Measurements from ENCODE around the gene PIGL. TPM values are rescaled to one million over a fixed set of nuclear protein-coding genes. Genes with fewer than 3 reads are reported as not detected.

Gene PIGL
- polyA plus RNA-seq, 2 donors: 13.3 to 21.5 TPM

- Histone ChIP-seq H3K4me3 (ENCODE audit: low read depth in 1 of 2, low read length in 2 of 2) (no peak overlapping the region), H3K27me3 (ENCODE audit: control insufficient read depth in 1 of 2, insufficient read depth in 2 of 2, low read length in 2 of 2) (no peaks in the 10 kb centered on the region), H3K9me3 (ENCODE audit: control insufficient read depth in 2 of 2, insufficient read depth in 1 of 2, low read depth in 1 of 2, low read length in 1 of 2) (no peaks in the 10 kb centered on the region), H3K27ac (ENCODE audit: low read depth in 2 of 2, low read length in 1 of 2) (no peak overlapping the region), H3K36me3 (ENCODE audit: control insufficient read depth in 2 of 2, insufficient read depth in 2 of 2, low read length in 1 of 2) (peaks cover 0 to 6% of the 10 kb centered on the region in 2 donors), H3K4me1 (ENCODE audit: control insufficient read depth in 2 of 2, insufficient read depth in 2 of 2, low read length in 1 of 2) (no peaks in the 10 kb centered on the region)
- 82 to 92% methylated on average over 3 of the region's 3 CpGs for WGBS, 2 donors
Measured at GRCh38 chr17:16261049-16261448, 44.0 kb downstream of the PIGL start.

GRCh38 chr17:16262201-16262600 lies 45.2 kb downstream of the PIGL start:
- H3K27ac ChIP-seq (ENCODE audit: low read depth in 2 of 2, low read length in 1 of 2): no peak overlapping the region
- no peak overlapping the region for H3K4me3 ChIP-seq (ENCODE audit: low read depth in 1 of 2, low read length in 2 of 2)
- peaks cover 0 to 6% of the 10 kb centered on the region in 2 donors for H3K36me3 ChIP-seq (ENCODE audit: control insufficient read depth in 2 of 2, insufficient read depth in 2 of 2, low read length in 1 of 2)
- WGBS, 2 donors: 97% methylated on average over 4 of the region's 4 CpGs
- H3K27me3 ChIP-seq (ENCODE audit: control insufficient read depth in 1 of 2, insufficient read depth in 2 of 2, low read length in 2 of 2): no peaks in the 10 kb centered on the region
- no peaks in the 10 kb centered on the region for H3K4me1 ChIP-seq (ENCODE audit: control insufficient read depth in 2 of 2, insufficient read depth in 2 of 2, low read length in 1 of 2)
- H3K9me3 ChIP-seq (ENCODE audit: control insufficient read depth in 2 of 2, insufficient read depth in 1 of 2, low read depth in 1 of 2, low read length in 1 of 2): no peaks in the 10 kb centered on the region

GRCh38 chr17:16267174-16267573 lies 50.2 kb downstream of the PIGL start:
- Histone ChIP-seq H3K27ac (ENCODE audit: low read depth in 2 of 2, low read length in 1 of 2) (no peak overlapping the region), H3K4me3 (ENCODE audit: low read depth in 1 of 2, low read length in 2 of 2) (no peak overlapping the region), H3K27me3 (ENCODE audit: control insufficient read depth in 1 of 2, insufficient read depth in 2 of 2, low read length in 2 of 2) (no peaks in the 10 kb centered on the region), H3K4me1 (ENCODE audit: control insufficient read depth in 2 of 2, insufficient read depth in 2 of 2, low read length in 1 of 2) (no peaks in the 10 kb centered on the region), H3K36me3 (ENCODE audit: control insufficient read depth in 2 of 2, insufficient read depth in 2 of 2, low read length in 1 of 2) (no peaks in the 10 kb centered on the region), H3K9me3 (ENCODE audit: control insufficient read depth in 2 of 2, insufficient read depth in 1 of 2, low read depth in 1 of 2, low read length in 1 of 2) (no peaks in the 10 kb centered on the region)
- 94 to 95% methylated on average over 6 of the region's 6 CpGs for WGBS, 2 donors

- Histone ChIP-seq H3K4me3 (ENCODE audit: low read depth in 1 of 2, low read length in 2 of 2) (no peak overlapping the region), H3K27ac (ENCODE audit: low read depth in 2 of 2, low read length in 1 of 2) (no peak overlapping the region), H3K36me3 (ENCODE audit: control insufficient read depth in 2 of 2, insufficient read depth in 2 of 2, low read length in 1 of 2) (no peaks in the 10 kb centered on the region), H3K9me3 (ENCODE audit: control insufficient read depth in 2 of 2, insufficient read depth in 1 of 2, low read depth in 1 of 2, low read length in 1 of 2) (no peaks in the 10 kb centered on the region), H3K27me3 (ENCODE audit: control insufficient read depth in 1 of 2, insufficient read depth in 2 of 2, low read length in 2 of 2) (no peaks in the 10 kb centered on the region), H3K4me1 (ENCODE audit: control insufficient read depth in 2 of 2, insufficient read depth in 2 of 2, low read length in 1 of 2) (no peaks in the 10 kb centered on the region)
- 59 to 77% methylated on average over 2 of the region's 2 CpGs for WGBS, 2 donors
Measured at GRCh38 chr17:16269658-16270057, 52.6 kb downstream of the PIGL start.

GRCh38 chr17:16272111-16272840 lies 55.3 kb downstream of the PIGL start:
- Histone ChIP-seq H3K4me3 (ENCODE audit: low read depth in 1 of 2, low read length in 2 of 2) (no peak overlapping the region), H3K4me1 (ENCODE audit: control insufficient read depth in 2 of 2, insufficient read depth in 2 of 2, low read length in 1 of 2) (no peaks in the 10 kb centered on the region), H3K27me3 (ENCODE audit: control insufficient read depth in 1 of 2, insufficient read depth in 2 of 2, low read length in 2 of 2) (no peaks in the 10 kb centered on the region), H3K9me3 (ENCODE audit: control insufficient read depth in 2 of 2, insufficient read depth in 1 of 2, low read depth in 1 of 2, low read length in 1 of 2) (no peaks in the 10 kb centered on the region), H3K36me3 (ENCODE audit: control insufficient read depth in 2 of 2, insufficient read depth in 2 of 2, low read length in 1 of 2) (no peaks in the 10 kb centered on the region), H3K27ac (ENCODE audit: low read depth in 2 of 2, low read length in 1 of 2) (no peak overlapping the region)
- 86% methylated on average over 3 of the region's 3 CpGs for WGBS, 2 donors

- Histone ChIP-seq H3K9me3 (ENCODE audit: control insufficient read depth in 2 of 2, insufficient read depth in 1 of 2, low read depth in 1 of 2, low read length in 1 of 2) (no peaks in the 10 kb centered on the region), H3K4me1 (ENCODE audit: control insufficient read depth in 2 of 2, insufficient read depth in 2 of 2, low read length in 1 of 2) (no peaks in the 10 kb centered on the region)
- 96% methylated on average over 1 of the region's 1 CpG for WGBS, 2 donors
Measured at GRCh38 chr17:16273499-16273898, 56.5 kb downstream of the PIGL start.

GRCh38 chr17:16273929-16274339 lies 56.9 kb downstream of the PIGL start:
- 92 to 94% methylated on average over 6 of the region's 6 CpGs for WGBS, 2 donors
- no peak overlapping the region for H3K27ac ChIP-seq (ENCODE audit: low read depth in 2 of 2, low read length in 1 of 2)
- no peaks in the 10 kb centered on the region for H3K4me1 ChIP-seq (ENCODE audit: control insufficient read depth in 2 of 2, insufficient read depth in 2 of 2, low read length in 1 of 2)

More at GRCh38 chr17:16273499-16273898, 56.5 kb downstream of the PIGL start:
- no peaks in the 10 kb centered on the region for H3K27me3 ChIP-seq (ENCODE audit: control insufficient read depth in 1 of 2, insufficient read depth in 2 of 2, low read length in 2 of 2)
- H3K27ac ChIP-seq (ENCODE audit: low read depth in 2 of 2, low read length in 1 of 2): no peak overlapping the region
- H3K36me3 ChIP-seq (ENCODE audit: control insufficient read depth in 2 of 2, insufficient read depth in 2 of 2, low read length in 1 of 2): no peaks in the 10 kb centered on the region
- H3K4me3 ChIP-seq (ENCODE audit: low read depth in 1 of 2, low read length in 2 of 2): no peak overlapping the region

GRCh38 chr17:16275024-16275423 lies 58.0 kb downstream of the PIGL start:
- no peaks in the 10 kb centered on the region for H3K4me1 ChIP-seq (ENCODE audit: control insufficient read depth in 2 of 2, insufficient read depth in 2 of 2, low read length in 1 of 2)
- no peaks in the 10 kb centered on the region for H3K9me3 ChIP-seq (ENCODE audit: control insufficient read depth in 2 of 2, insufficient read depth in 1 of 2, low read depth in 1 of 2, low read length in 1 of 2)
- H3K27me3 ChIP-seq (ENCODE audit: control insufficient read depth in 1 of 2, insufficient read depth in 2 of 2, low read length in 2 of 2): no peaks in the 10 kb centered on the region
- H3K27ac ChIP-seq (ENCODE audit: low read depth in 2 of 2, low read length in 1 of 2): no peak overlapping the region
- peaks cover 0 to 2% of the 10 kb centered on the region in 2 donors for H3K36me3 ChIP-seq (ENCODE audit: control insufficient read depth in 2 of 2, insufficient read depth in 2 of 2, low read length in 1 of 2)
- WGBS, 2 donors: 92 to 93% methylated on average over 5 of the region's 5 CpGs
- no peak overlapping the region for H3K4me3 ChIP-seq (ENCODE audit: low read depth in 1 of 2, low read length in 2 of 2)

More at GRCh38 chr17:16273929-16274339, 56.9 kb downstream of the PIGL start:
- no peaks in the 10 kb centered on the region for H3K36me3 ChIP-seq (ENCODE audit: control insufficient read depth in 2 of 2, insufficient read depth in 2 of 2, low read length in 1 of 2)
- no peaks in the 10 kb centered on the region for H3K27me3 ChIP-seq (ENCODE audit: control insufficient read depth in 1 of 2, insufficient read depth in 2 of 2, low read length in 2 of 2)
- H3K9me3 ChIP-seq (ENCODE audit: control insufficient read depth in 2 of 2, insufficient read depth in 1 of 2, low read depth in 1 of 2, low read length in 1 of 2): no peaks in the 10 kb centered on the region
- no peak overlapping the region for H3K4me3 ChIP-seq (ENCODE audit: low read depth in 1 of 2, low read length in 2 of 2)

GRCh38 chr17:16277163-16277562 lies 60.2 kb downstream of the PIGL start:
- WGBS, 2 donors: 32 to 54% methylated on average over 1 of the region's 1 CpG
- H3K4me3 ChIP-seq (ENCODE audit: low read depth in 1 of 2, low read length in 2 of 2): no peak overlapping the region
- no peaks in the 10 kb centered on the region for H3K27me3 ChIP-seq (ENCODE audit: control insufficient read depth in 1 of 2, insufficient read depth in 2 of 2, low read length in 2 of 2)
- no peaks in the 10 kb centered on the region for H3K4me1 ChIP-seq (ENCODE audit: control insufficient read depth in 2 of 2, insufficient read depth in 2 of 2, low read length in 1 of 2)
- no peak overlapping the region for H3K27ac ChIP-seq (ENCODE audit: low read depth in 2 of 2, low read length in 1 of 2)
- no peaks in the 10 kb centered on the region for H3K9me3 ChIP-seq (ENCODE audit: control insufficient read depth in 2 of 2, insufficient read depth in 1 of 2, low read depth in 1 of 2, low read length in 1 of 2)
- peaks cover 0 to 3% of the 10 kb centered on the region in 2 donors for H3K36me3 ChIP-seq (ENCODE audit: control insufficient read depth in 2 of 2, insufficient read depth in 2 of 2, low read length in 1 of 2)

GRCh38 chr17:16281351-16281750 lies 64.3 kb downstream of the PIGL start:
- Histone ChIP-seq H3K36me3 (ENCODE audit: control insufficient read depth in 2 of 2, insufficient read depth in 2 of 2, low read length in 1 of 2) (peaks cover 0 to 3% of the 10 kb centered on the region in 2 donors), H3K4me1 (ENCODE audit: control insufficient read depth in 2 of 2, insufficient read depth in 2 of 2, low read length in 1 of 2) (peaks cover 0 to under 1% of the 10 kb centered on the region in 2 donors), H3K27me3 (ENCODE audit: control insufficient read depth in 1 of 2, insufficient read depth in 2 of 2, low read length in 2 of 2) (no peaks in the 10 kb centered on the region), H3K4me3 (ENCODE audit: low read depth in 1 of 2, low read length in 2 of 2) (no peak overlapping the region), H3K9me3 (ENCODE audit: control insufficient read depth in 2 of 2, insufficient read depth in 1 of 2, low read depth in 1 of 2, low read length in 1 of 2) (no peaks in the 10 kb centered on the region), H3K27ac (ENCODE audit: low read depth in 2 of 2, low read length in 1 of 2) (no peak overlapping the region)
- WGBS, 2 donors: 69 to 83% methylated on average over 2 of the region's 2 CpGs
